Left kidney (tissue), 2 donors: ENCODE data around the gene SLC25A25. TPM values are rescaled to one million over a fixed set of nuclear protein-coding genes. Genes with fewer than 3 reads are reported as not detected.

Experiments used
- DNase-seq: peaks from one replicate; pipeline ENCODE4 v3.0.0-alpha.2; 2013
- polyA plus RNA-seq: library from polyadenylated mRNA; unstranded; fragments of 120-200 nt; gene quantifications from one replicate; pipeline ENCODE4 v1.2.1, GENCODE V29; 2013; ENCODE audit not compliant: insufficient read length

Gene SLC25A25
- polyA plus RNA-seq, 1 donor = 12.9 TPM

DNA sequence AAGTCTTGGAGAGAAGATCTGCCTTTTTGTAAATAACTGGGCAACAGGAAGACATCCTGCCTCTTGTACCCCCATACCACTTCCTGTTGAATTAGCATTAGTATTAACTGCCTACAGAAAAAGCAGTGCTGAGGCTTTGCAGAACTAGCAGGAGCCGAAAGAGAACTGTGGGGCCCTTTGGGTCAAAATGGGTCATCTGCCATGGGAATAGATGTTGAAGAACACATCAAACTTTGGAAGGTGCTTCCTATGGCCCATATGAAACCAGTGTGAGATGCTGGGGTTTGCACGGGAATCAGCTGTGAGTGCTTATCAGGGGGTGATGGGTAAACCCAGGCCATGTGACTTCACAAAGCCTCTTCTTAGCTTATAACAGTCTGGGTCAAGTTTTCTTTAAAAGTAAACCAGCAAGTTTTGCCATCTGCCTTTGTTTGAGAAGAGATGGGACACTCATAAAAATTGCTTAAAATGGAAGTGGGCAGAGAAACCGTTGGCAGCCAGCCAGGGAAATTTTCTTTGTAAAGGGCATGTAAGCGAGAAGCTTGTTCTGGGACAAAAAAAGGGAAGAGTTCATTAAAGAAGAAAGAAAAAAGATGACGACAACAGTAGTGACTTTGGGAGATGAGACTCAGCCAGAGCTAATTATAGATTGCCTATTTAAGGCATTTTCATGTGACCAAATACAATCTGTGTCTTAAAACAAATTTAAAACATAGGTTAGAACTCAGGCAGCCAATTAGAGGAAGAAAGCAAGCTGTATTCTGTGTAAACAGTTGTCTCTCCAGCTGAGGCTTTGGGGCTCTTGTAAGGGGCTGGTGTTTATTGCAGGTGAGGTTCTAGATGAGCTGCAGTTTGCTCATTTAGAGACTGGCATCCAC is 4.4 kb downstream of the SLC25A25 start:
- DNase-seq = peak; percentile 67

- no peak for DNase-seq
Measured at GRCh38 chr9:128073253-128073886, 5.3 kb downstream of the SLC25A25 start.

- no peak for DNase-seq
Measured at GRCh38 chr9:128077847-128078503, 9.9 kb downstream of the SLC25A25 start.

DNA sequence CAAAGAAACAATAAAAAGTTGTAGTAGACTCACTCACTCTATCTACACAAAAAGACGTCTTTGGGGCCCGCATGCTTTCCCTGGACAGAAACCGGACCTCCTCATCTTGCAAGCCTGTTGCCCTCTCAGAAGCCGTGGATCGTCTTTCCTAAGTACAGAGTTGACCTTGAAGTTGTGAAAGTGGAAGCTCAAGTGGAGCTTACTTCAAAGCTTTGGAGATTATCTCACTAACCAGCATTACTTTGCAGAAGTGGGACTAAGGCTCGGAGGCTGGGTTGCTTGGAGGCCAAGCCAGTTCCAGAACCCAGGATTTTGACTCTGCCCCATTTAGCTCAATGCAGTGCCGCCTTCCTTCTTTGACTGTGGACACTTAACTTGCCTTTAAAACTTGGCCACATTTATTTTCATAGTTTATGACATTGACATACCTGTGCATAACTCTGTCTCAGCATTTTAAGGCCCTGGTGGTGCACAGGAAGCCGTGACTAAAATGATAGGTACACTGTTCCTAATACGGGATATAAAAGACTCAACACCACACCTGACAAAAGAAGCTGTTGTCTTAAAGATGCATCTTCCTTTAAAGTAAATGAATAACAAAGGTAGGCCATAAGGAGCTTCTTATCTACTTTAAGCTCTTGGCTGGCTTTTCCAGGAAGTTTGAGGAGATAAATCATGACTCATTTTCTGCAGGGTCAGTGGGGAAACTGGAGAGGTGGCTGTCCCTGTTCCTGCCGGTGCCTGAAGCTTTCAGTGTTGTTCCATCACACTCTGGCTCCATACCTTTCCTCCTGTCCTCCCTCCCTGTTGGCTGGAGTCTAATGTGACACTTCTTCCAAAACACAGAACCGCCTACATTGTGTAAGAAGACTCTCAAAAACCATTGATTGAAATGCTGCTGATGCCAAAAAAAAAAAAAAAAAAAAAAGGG is 10.7 kb downstream of the SLC25A25 start:
- no peak for DNase-seq

GRCh38 chr9:128080206-128080605 is 12.2 kb downstream of the SLC25A25 start:
- no peak for DNase-seq

DNA sequence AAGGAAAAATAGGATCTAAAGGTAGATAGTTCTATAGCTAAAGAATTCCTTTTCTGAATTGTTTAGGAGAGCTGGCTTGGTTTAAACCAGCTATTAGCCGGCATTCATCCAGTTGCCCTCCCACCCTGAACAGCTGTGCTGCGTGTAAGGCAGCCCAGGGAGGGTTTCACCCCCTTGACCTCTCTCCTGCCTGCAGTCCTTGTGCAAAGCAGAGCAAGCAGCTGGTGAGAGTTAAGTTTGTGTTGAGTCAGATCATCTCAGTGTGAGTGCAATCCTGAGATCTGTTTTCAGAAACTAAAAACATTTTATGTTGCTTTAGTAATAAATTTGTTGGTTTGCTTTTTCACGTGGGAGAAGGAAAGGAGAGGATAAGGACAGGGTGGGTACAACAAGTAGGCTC is 13.0 kb downstream of the SLC25A25 start:
- peak; percentile 80 for DNase-seq

- DNase-seq = no peak
Measured at GRCh38 chr9:128082151-128082550, 14.1 kb downstream of the SLC25A25 start.

- DNase-seq = no peak
Measured at GRCh38 chr9:128084746-128085145, 16.7 kb downstream of the SLC25A25 start.

GRCh38 chr9:128085943-128086342 is 17.9 kb downstream of the SLC25A25 start:
- DNase-seq = no peak

GRCh38 chr9:128087262-128087661 is 19.2 kb downstream of the SLC25A25 start:
- DNase-seq = no peak

- no peak for DNase-seq
Measured at GRCh38 chr9:128088253-128088945, 20.4 kb downstream of the SLC25A25 start.

DNA sequence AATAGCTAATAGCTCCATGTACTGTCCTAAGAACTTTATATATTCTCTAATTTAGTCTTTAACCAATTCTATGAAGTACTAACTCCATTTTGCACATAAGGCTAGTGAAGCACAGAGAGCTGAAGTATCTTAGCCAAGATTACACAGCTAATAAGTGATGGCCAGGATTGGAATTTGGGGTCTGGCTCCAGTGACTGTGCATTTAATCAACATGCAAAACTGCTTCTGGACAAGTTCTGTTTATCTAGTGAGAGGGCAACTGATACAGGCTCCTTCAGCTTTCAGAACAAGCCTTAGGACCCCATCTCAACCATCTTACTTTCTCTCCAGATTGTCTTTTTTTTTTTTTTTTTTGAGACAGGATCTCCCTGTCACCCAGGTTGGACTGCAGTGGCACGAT is 21.3 kb downstream of the SLC25A25 start:
- no peak for DNase-seq

DNA sequence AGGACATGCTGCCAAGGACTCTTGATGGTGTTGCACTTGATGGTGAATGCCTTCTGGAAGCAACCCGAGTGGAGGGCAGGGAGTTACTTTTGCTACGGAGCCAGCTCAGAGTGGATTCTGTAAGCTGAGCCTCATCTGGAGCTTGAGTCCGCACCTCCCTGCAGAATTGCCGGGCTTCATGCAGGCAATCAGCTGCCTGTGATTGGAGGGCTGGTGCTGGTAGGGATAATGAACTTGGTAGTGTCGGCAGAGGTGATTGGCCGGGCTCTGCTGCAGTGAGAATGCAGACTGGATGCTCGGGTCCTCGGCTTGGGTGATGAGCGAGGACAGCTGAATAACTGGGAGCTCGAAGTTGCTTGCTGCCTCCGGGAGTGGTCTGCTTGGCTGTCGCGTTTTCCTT is 23.1 kb downstream of the SLC25A25 start:
- DNase-seq = peak; percentile 83

- no peak for DNase-seq
Measured at GRCh38 chr9:128091571-128091970, 23.5 kb downstream of the SLC25A25 start.

- no peak for DNase-seq
Measured at GRCh38 chr9:128092199-128092977, 24.4 kb downstream of the SLC25A25 start.

DNA sequence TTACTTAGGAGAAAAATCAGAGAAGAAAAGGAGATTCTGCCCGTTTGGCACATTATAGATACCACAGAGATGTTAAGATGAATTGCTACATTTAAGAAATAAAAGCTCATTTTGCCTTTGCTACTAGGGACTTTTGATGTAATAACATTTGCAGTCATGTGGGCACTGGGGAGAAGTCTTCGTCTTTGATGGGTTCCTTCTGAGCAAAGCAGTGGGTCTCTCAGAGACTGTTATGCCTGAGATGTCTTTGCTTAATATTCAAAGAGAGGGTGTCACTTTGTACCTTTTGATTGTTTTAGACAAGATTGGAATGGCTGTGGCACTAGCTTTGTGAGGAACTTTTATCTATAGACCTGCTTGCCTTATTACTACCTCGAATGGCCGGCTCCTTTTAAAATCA is 25.0 kb downstream of the SLC25A25 start:
- no peak for DNase-seq

GRCh38 chr9:128094166-128094949 is 26.3 kb downstream of the SLC25A25 start:
- DNase-seq = peak; percentile 92

- no peak for DNase-seq
Measured at GRCh38 chr9:128094950-128095544, 27.0 kb downstream of the SLC25A25 start.
